HG02870 (cell line): ENCODE results near the gene PAM16.
A peak's percentile ranks its signal among the peaks of the same experiment; 100 is the strongest.

ENCODE experiments used
- ATAC-seq: cut with Tn5 transposase; IDR thresholded peaks from one replicate; pipeline ENCODE4 v1.9.1; 2021; ENCODE audit warnings: mild to moderate bottlenecking, moderate library complexity; ENCODE audit not compliant: unreplicated experiment

Gene PAM16

GRCh38 chr16:4307215-4308037 lies 43.7 kb downstream of the PAM16 start:
- ATAC-seq = peak; percentile 87

- ATAC-seq = no peak
Observed at GRCh38 chr16:4306470-4307214, 44.5 kb downstream of the PAM16 start.

GRCh38 chr16:4303973-4304372 lies 47.1 kb downstream of the PAM16 start:
- ATAC-seq = no peak

GRCh38 chr16:4301968-4302367 lies 49.2 kb downstream of the PAM16 start:
- ATAC-seq = no peak

- ATAC-seq = no peak
Observed at GRCh38 chr16:4301177-4301576, 49.9 kb downstream of the PAM16 start.

- no peak for ATAC-seq
Observed at GRCh38 chr16:4298761-4299522, 52.2 kb downstream of the PAM16 start.

GRCh38 chr16:4297480-4297879 lies 53.6 kb downstream of the PAM16 start:
- no peak for ATAC-seq

GRCh38 chr16:4295581-4295980 lies 55.5 kb downstream of the PAM16 start:
- ATAC-seq = no peak

GRCh38 chr16:4293822-4294457 lies 57.2 kb downstream of the PAM16 start:
- ATAC-seq = no peak

- ATAC-seq = no peak
Observed at GRCh38 chr16:4293181-4293716, 57.9 kb downstream of the PAM16 start.

- ATAC-seq = no peak
Observed at GRCh38 chr16:4291699-4292098, 59.4 kb downstream of the PAM16 start.
